Raji (cell line): ENCODE measurements around the gene ATXN3L.

Experiments
- POLR2A ChIP-seq: IDR thresholded peaks from 2 replicates; pipeline ENCODE4 v1.6.1; 2011; ENCODE audit warnings: low read depth, low read length, control low read depth; ENCODE audit not compliant: insufficient read depth

The ATXN3L gene

GRCh38 chrX:13284570-13284969, 35.3 kb downstream of the ATXN3L start:
- no peak for TF ChIP-seq POLR2A

GRCh38 chrX:13283950-13284546, 35.8 kb downstream of the ATXN3L start:
- TF ChIP-seq POLR2A: no peak

- no peak for TF ChIP-seq POLR2A
Observed at GRCh38 chrX:13283512-13283911, 36.3 kb downstream of the ATXN3L start.

DNA sequence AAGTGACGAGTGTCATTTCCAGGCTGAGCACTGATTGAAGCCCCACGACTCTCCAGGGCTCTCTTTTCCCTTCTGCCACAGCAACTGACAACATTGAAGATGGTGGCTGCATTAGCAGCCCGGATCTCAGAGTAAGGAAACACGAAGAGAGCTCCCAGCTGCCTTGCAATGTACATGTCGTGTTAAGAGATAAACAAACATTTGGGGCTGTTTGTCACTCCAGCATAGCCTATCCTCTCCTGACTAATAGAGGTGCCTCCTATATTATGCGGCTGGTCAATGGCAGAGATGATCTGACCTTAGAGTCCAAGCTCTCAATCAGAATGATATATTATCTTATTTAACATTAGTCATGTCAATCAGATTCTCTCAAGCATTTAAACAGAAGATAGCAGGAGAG, 38.6 kb downstream of the ATXN3L start:
- no peak for TF ChIP-seq POLR2A

DNA sequence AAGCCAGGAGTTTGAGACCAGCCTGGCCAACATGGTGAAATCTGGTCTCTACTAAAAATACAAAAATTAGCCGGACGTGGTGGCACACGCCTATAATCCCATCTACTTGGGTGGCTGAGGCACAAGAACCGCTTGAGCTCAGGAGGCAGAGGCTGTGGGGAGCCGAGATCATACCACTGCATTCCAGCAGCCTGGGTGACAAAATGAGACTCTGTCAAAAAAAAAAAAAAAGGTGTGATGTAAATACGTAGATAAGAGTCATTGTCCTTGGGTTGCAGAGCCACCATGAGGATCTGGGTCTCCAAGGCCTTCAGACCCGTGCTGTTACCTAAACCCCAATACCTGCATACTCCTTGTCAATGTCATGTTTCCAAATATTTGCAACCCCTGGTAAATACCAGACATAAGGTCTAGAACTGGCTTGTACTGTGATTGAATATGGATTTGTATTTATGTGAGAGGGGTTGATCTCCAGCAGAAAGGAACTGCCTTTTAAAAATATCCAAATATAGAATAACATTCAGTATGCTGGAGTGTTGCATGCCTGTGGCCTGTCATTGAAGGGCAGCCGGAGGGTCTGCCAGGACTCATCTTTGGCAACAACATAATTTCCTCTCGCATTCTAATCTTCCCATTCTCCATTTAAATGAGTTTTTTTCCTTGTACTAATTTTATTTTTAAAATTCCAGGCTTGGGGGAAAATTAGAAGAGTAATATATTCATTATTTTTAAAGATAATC, 40.4 kb downstream of the ATXN3L start:
- TF ChIP-seq POLR2A: no peak

DNA sequence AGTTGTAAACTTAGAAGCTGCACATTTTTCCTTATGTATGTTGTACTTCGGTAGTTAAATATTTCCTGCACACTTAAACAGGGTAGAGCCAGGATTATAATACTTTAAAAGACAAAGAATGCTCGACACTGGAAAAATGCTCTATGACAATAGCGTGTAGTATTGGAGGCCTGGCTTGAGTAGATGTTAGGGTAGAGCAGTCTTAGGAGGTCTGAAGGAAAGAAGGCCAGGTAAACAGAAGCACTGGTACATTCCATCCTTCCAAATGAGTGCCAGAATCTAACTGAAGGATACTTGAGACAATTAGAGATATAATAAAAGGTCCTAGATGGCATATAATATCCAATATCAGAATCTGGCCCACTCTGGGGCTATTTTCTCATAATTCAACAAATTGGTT, 42.3 kb downstream of the ATXN3L start:
- TF ChIP-seq POLR2A: no peak

- TF ChIP-seq POLR2A: no peak
Observed at GRCh38 chrX:13276991-13277390, 42.9 kb downstream of the ATXN3L start.

DNA sequence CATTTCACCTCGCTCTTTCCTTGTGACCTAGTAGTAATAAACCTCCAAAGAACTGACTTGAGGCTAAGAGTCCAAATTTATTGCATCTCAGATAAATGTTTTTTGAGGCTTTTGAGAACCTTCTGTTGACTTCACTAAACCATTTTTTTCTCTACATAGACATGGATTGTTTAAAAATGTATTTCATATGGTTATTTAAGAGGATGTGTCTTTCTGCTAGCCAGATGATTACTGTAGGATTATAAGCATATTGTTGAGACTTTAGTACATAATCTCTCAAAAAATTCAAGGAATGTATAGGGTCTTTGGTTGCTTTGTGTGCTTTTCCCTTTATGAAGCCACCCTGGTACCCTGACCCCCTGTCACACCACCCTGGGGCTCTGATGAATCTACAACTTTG, 44.8 kb downstream of the ATXN3L start:
- TF ChIP-seq POLR2A: no peak

- no peak for TF ChIP-seq POLR2A
Observed at GRCh38 chrX:13272426-13272825, 47.4 kb downstream of the ATXN3L start.

GRCh38 chrX:13271511-13271910, 48.3 kb downstream of the ATXN3L start:
- TF ChIP-seq POLR2A: no peak

DNA sequence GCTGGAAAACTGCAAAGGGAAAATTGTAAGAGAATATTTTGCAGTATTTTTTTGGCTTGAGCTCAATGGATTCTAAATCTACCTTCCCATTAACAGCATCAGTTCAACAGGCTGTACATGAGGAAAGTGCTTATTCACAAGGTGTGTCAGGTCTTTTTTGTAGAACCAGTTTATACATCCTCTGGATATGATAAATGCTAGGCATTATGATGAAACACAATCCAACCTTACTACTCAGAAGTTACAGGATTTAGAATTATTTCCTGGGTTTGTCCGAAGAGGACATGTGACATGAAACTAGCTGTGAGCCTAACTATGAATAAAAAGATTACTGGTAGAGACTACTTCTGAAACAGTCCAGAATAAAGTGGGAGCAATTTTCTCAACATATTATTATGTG, 49.5 kb downstream of the ATXN3L start:
- TF ChIP-seq POLR2A: no peak

GRCh38 chrX:13268874-13269273, 51.0 kb downstream of the ATXN3L start:
- no peak for TF ChIP-seq POLR2A
